Measurements from ENCODE around the gene BMF.
A peak's percentile ranks its signal among the peaks of the same experiment; 100 is the strongest.
"Not testable (repeated sequence)": the region's sequence is repeated elsewhere in the genome, so short reads cannot be mapped to it uniquely, and the experiment has no call there.

BMF gene

DNA sequence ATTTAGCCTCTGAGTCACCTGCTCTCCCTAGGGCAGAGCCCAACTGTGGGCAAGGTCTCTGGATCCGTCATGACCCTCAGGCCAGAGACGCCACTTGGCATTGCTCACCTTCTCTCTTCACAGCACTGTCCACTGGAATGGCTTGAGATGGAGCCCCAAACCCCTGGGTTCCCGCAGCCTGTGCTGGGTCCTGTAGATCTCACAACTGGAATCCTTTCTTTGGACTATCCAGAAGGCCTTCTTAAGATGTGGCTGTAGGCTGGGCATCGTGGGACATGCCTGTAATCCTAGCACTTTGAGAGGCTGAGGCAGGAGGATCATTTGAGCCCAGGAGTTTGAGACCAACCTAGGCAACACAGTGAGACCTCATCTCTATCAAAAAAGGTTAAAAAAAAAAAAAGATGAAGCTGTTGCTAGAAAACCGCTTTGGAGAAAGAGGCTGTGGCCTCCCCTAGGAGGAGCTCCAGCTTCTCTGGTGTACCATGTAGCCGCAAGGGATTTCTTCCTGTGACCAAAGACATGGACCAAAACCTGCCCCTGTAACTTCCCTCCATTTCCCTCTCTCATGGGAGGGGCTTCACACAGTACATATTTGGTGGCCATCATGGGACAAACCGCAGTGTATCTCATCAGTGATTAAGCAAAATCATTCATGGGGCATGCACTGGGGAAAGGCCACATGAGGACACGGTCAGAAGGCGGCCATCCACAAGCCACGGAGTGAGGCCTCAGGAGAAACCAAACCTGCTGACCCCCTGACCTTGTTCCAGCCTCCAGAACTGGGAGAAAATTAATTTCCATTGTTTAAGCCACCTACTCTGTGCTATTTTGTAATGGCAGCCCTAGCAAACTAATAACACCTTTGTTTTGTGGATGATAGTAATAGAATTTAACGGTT, 28.9 kb upstream of the BMF start:
- Mint-ChIP-seq H3K4me1 (no peaks in the 10 kb centered on the region), H3K4me3 (no peak overlapping the region), H3K27ac (ENCODE audit: low read depth) (no peak overlapping the region), H3K9me3 (no peaks in the 10 kb centered on the region), H3K36me3 (ENCODE audit: insufficient read depth) (peaks cover 2% of the 10 kb centered on the region), H3K27me3 (no peaks in the 10 kb centered on the region)
- no peak for DNase-seq (ENCODE audit: low spot score in 2 of 2)
- no peak for ATAC-seq (replicated peaks; ENCODE audit: extremely low read depth, poor library complexity, severe bottlenecking)

DNA sequence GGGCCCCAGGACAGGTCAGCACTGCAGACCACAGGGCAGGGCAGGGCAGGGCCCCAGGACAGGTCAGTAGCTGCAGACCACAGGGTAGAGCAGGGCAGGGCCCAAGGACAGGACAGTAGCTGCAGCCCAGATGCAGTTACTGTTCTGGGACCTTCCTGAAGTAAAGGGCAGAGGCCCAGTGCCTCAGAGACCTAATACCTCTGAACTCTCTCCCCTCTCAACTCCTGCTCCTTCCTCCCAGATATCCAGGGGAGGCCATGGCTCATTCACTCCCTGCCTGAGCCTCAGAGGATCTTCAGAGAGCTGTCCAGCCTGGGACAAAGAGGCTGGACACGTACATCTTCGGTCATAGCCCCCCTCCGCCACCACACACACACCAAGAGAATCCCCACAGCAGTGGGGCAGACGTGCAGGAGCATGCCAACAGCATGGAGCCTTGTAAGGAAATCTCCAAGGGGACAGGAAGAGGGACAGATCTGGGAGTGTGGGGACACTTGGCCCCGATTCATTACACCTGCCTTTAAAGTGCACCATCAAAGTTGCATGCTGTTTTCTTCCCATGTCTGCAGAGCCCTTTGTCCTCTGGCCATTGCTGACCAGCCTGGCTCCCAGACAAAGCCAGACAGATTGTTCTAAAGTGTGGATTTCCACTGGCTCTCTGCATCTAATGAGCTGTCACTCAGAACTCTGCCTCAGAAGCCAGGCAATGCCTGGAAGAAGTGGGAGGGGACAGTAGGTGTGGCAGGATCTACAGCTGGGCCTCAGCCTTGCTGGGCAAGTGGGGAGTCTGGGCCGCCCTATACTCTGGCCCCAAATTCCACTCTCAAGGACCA, 28.0 kb upstream of the BMF start:
- Mint-ChIP-seq H3K27ac (ENCODE audit: low read depth) (no peak overlapping the region), H3K27me3 (no peaks in the 10 kb centered on the region)
- ATAC-seq (replicated peaks; ENCODE audit: extremely low read depth, poor library complexity, severe bottlenecking): no peak

GRCh38 chr15:40135846-40136450, 27.3 kb upstream of the BMF start:
- not testable (repeated sequence) for H3K4me3 Mint-ChIP-seq; ATAC-seq (replicated peaks; ENCODE audit: extremely low read depth, poor library complexity, severe bottlenecking); H3K27me3 Mint-ChIP-seq; H3K27ac Mint-ChIP-seq (ENCODE audit: low read depth); H3K36me3 Mint-ChIP-seq (ENCODE audit: insufficient read depth); DNase-seq (ENCODE audit: low spot score in 2 of 2); H3K9me3 Mint-ChIP-seq; H3K4me1 Mint-ChIP-seq

More for the DNA sequence above, 28.0 kb upstream of the BMF start:
- H3K4me1 Mint-ChIP-seq: no peaks in the 10 kb centered on the region
- no peak overlapping the region for H3K4me3 Mint-ChIP-seq
- no peaks in the 10 kb centered on the region for H3K9me3 Mint-ChIP-seq
- H3K36me3 Mint-ChIP-seq (ENCODE audit: insufficient read depth): no peaks in the 10 kb centered on the region
- DNase-seq (ENCODE audit: low spot score in 2 of 2): no peak

DNA sequence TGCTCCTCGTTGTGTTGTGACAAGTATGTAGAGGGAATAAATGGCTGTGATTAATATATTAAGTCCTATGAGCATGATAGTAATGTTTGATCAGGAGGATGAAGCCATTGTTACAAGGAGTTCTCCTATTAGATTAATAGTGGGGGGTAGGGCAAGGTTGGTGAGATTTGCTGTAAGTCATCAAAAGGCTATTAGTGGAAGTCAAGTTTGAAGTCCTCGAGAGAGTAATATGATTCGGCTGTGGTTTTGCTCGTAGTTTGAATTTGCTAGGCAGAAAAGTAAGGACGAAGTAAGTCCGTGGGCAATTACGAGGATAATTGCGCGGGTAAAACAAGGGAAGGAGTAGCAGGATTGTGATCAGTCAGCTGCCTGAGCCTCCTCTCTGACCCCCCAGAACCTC, 26.2 kb upstream of the BMF start:
- Mint-ChIP-seq H3K36me3 (ENCODE audit: insufficient read depth) (peaks cover 2% of the 10 kb centered on the region), H3K4me1 (no peaks in the 10 kb centered on the region), H3K27me3 (peaks cover under 1% of the 10 kb centered on the region), H3K27ac (ENCODE audit: low read depth) (no peak overlapping the region), H3K9me3 (no peaks in the 10 kb centered on the region), H3K4me3 (no peak overlapping the region)
- no peak for ATAC-seq (replicated peaks; ENCODE audit: extremely low read depth, poor library complexity, severe bottlenecking)
- no peak for DNase-seq (ENCODE audit: low spot score in 2 of 2)

DNA sequence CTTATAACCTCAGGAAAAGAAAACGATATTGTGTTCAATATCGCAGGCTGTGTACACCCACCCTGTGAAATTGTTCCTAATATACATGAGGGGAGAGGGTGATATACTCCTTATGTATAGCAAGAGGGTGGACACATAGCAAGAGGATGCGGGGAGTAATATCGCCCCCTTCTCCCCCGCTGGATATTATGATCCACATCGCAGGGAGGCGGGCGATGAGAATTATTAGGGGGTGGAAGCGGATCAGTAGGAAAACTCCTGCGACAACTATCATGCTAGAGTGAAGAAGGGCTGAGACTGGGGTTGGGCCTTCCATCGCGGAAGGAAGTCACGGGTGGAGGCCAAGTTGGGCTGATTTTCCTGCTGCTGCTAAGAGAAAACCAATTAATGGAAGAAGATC, 24.9 kb upstream of the BMF start:
- ATAC-seq (replicated peaks; ENCODE audit: extremely low read depth, poor library complexity, severe bottlenecking): no peak
- H3K36me3 Mint-ChIP-seq (ENCODE audit: insufficient read depth): peaks cover 4% of the 10 kb centered on the region

DNA sequence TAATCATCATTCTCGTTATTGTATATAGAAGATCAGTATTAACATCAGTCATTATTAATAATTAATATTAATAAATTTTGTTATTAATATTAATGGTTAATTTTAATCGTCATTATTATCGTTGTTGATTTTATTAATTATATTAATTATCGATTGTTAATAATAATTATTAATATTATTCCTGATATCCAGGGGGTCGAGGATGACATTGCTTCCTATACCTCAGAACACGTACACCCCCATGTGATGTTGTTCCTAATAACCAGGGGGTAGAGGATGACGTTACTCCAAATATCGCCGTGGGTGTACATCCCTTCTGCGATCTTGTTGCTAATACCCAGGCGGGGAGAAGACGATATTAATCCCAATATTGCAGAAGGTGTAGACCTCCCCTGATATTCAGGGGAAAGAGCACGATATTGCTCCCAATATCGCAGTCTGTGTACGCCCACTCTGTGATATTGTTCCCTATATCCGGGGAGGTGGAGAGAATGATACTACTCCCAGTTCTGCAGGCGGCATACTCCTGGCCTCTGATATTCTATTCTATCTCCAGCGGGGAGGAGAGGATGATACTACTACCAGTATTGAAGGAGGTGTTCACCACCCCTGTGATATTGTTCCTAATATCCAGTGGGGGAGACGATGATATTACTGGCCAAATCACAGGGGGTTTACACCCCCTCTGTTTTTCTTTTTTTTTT, 22.3 kb upstream of the BMF start:
- H3K9me3 Mint-ChIP-seq: no peaks in the 10 kb centered on the region
- no peak for DNase-seq (ENCODE audit: low spot score in 2 of 2)
- peaks cover 31% of the 10 kb centered on the region for H3K27me3 Mint-ChIP-seq
- H3K36me3 Mint-ChIP-seq (ENCODE audit: insufficient read depth): peaks cover 4% of the 10 kb centered on the region
- no peaks in the 10 kb centered on the region for H3K4me1 Mint-ChIP-seq
- no peak overlapping the region for H3K27ac Mint-ChIP-seq (ENCODE audit: low read depth)
- H3K4me3 Mint-ChIP-seq: no peak overlapping the region
- ATAC-seq (replicated peaks; ENCODE audit: extremely low read depth, poor library complexity, severe bottlenecking): no peak

More for the DNA sequence above, 24.9 kb upstream of the BMF start:
- peaks cover 14% of the 10 kb centered on the region for H3K27me3 Mint-ChIP-seq
- H3K9me3 Mint-ChIP-seq: no peaks in the 10 kb centered on the region
- DNase-seq (ENCODE audit: low spot score in 2 of 2): no peak
- no peaks in the 10 kb centered on the region for H3K4me1 Mint-ChIP-seq
- H3K4me3 Mint-ChIP-seq: no peak overlapping the region
- H3K27ac Mint-ChIP-seq (ENCODE audit: low read depth): no peak overlapping the region

- no peak overlapping the region for H3K4me3 Mint-ChIP-seq
- DNase-seq (ENCODE audit: low spot score in 2 of 2): no peak
- ATAC-seq (replicated peaks; ENCODE audit: extremely low read depth, poor library complexity, severe bottlenecking): no peak
Observed at GRCh38 chr15:40130118-40130517, 21.4 kb upstream of the BMF start.

DNA sequence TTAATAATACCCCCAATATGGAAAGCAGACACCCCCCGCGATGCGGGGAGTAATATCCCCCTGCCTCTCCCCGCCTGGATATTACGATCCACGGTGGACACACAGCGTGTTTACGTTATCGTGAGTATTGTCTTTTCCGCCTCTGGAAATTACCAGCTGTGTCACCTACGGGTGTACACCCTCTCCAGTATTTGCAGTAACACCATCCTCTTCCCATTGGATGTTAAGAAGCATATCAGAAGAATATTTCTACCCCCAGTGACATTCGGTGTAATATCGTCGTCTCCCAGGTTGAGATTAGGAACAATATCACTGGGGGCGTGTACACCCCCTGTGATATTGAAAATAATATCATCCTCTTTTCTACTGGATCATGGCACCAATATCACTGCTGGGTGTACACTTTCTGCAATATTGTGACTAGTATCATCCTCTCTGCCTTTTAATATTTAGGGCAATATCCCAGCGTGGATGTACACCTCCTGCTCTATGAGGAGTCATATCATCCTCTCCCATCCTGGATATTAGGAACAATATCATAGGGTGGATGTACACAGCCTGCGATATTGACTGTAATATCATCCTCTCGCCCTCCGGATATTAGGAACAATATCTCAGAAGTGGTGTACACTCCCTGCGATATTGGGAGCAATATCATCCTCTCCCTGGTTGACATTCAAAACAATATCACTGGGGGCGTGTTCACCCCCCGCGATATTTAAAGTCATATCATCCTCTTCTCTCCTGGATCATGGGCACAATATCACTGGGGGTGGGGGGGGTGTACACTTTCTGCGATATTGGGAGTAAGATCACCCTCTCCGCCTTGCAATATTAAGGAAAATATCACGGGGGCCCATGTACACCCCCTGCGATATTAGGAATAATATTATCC, 20.3 kb upstream of the BMF start:
- DNase-seq (ENCODE audit: low spot score in 2 of 2) (no peak), ATAC-seq (replicated peaks; ENCODE audit: extremely low read depth, poor library complexity, severe bottlenecking) (peak; percentile 48)
- Mint-ChIP-seq H3K9me3 (no peaks in the 10 kb centered on the region), H3K36me3 (ENCODE audit: insufficient read depth) (peaks cover 4% of the 10 kb centered on the region), H3K4me3 (no peak overlapping the region), H3K27ac (ENCODE audit: low read depth) (no peak overlapping the region), H3K4me1 (no peaks in the 10 kb centered on the region), H3K27me3 (peaks cover 31% of the 10 kb centered on the region)

More at GRCh38 chr15:40130118-40130517, 21.4 kb upstream of the BMF start:
- H3K36me3 Mint-ChIP-seq (ENCODE audit: insufficient read depth): peaks cover 4% of the 10 kb centered on the region
- H3K27me3 Mint-ChIP-seq: peaks cover 31% of the 10 kb centered on the region
- H3K4me1 Mint-ChIP-seq: no peaks in the 10 kb centered on the region
- H3K9me3 Mint-ChIP-seq: no peaks in the 10 kb centered on the region
- no peak overlapping the region for H3K27ac Mint-ChIP-seq (ENCODE audit: low read depth)

DNA sequence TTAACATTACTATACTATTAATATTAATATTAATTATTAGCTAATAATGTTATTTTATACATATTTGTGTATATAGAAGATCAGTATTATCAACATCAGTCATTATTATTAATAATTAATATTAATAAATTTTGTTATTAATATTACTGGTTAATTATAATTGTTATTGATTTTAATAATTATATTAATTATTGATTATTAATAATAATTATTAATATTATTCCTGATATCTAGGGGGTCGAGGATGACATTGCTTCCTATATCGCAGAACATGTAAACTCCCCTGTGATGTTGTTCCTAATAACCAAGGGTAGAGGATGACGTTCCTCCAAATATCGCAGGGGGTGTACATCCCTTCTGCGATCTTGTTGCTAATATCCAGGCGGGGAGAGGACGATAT, 17.3 kb upstream of the BMF start:
- no peak for DNase-seq (ENCODE audit: low spot score in 2 of 2)
- no peak overlapping the region for H3K27ac Mint-ChIP-seq (ENCODE audit: low read depth)
- peaks cover 3% of the 10 kb centered on the region for H3K36me3 Mint-ChIP-seq (ENCODE audit: insufficient read depth)
- no peak for ATAC-seq (replicated peaks; ENCODE audit: extremely low read depth, poor library complexity, severe bottlenecking)
- H3K4me1 Mint-ChIP-seq: no peaks in the 10 kb centered on the region
- peaks cover 31% of the 10 kb centered on the region for H3K27me3 Mint-ChIP-seq
- no peak overlapping the region for H3K4me3 Mint-ChIP-seq
- no peaks in the 10 kb centered on the region for H3K9me3 Mint-ChIP-seq

- DNase-seq (ENCODE audit: low spot score in 2 of 2); ATAC-seq (replicated peaks; ENCODE audit: extremely low read depth, poor library complexity, severe bottlenecking); H3K27ac Mint-ChIP-seq (ENCODE audit: low read depth); H3K4me1 Mint-ChIP-seq; H3K9me3 Mint-ChIP-seq; H3K36me3 Mint-ChIP-seq (ENCODE audit: insufficient read depth); H3K4me3 Mint-ChIP-seq: not testable (repeated sequence)
- peaks cover 31% of the 10 kb centered on the region for H3K27me3 Mint-ChIP-seq
Observed at GRCh38 chr15:40124807-40125285, 16.2 kb upstream of the BMF start.

DNA sequence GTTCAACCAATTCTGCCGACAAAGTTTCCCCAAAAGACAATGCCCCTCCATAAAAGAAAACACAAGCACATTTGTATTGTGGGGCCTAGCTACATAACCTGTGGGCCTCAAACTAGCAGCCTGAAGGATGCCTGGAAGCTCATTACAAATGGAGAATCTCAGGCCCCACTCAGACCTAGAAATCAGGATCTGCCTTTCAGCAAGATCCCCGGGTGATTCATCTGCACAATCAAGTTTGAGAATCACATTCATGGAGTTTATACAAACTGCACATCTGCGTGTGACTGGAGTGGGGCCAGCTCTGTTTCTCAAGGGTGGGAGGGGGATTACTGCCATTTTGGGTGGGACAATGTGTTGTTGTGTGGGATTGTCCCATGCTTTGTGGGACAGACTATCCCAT, 15.7 kb upstream of the BMF start:
- not testable (repeated sequence) for H3K27ac Mint-ChIP-seq (ENCODE audit: low read depth); DNase-seq (ENCODE audit: low spot score in 2 of 2); H3K4me3 Mint-ChIP-seq; H3K4me1 Mint-ChIP-seq; H3K36me3 Mint-ChIP-seq (ENCODE audit: insufficient read depth); H3K9me3 Mint-ChIP-seq; ATAC-seq (replicated peaks; ENCODE audit: extremely low read depth, poor library complexity, severe bottlenecking)
- peaks cover 26% of the 10 kb centered on the region for H3K27me3 Mint-ChIP-seq
